ENCODE data around the gene PSMB8. TPM values are rescaled to one million over a fixed set of nuclear protein-coding genes. Genes with fewer than 3 reads are reported as not detected.

The PSMB8 gene
- total RNA-seq, 1 experiment from 2014 or later, result 0.96 TPM

GRCh38 chr6:32829495-32829894 lies 14.4 kb downstream of the PSMB8 start:
- Histone ChIP-seq H3K79me2 (ENCODE audit: insufficient read depth, low read length) (no peaks in the 10 kb centered on the region), H3K27me3 (ENCODE audit: insufficient read depth, low read length) (no peaks in the 10 kb centered on the region), H3K9me2 (ENCODE audit: insufficient read depth) (no peaks in the 10 kb centered on the region), H3K4me3 (replicated peaks in 1 of 2; ENCODE audit: low read depth in 1 of 2, low read length in 2 of 2) (no peak overlapping the region), H3K9me3 (ENCODE audit: control insufficient read depth in 1 of 2, insufficient read depth in 1 of 2, low read depth in 1 of 2, low read length in 2 of 2) (no peaks in the 10 kb centered on the region), H3K36me3 (ENCODE audit: control insufficient read depth in 1 of 2, insufficient read depth in 2 of 2, low read length in 2 of 2) (peaks cover 12 to 41% of the 10 kb centered on the region in 2 experiments; a peak in 2 of 4 replicates), H3K4me1 (ENCODE audit: control insufficient read depth in 1 of 2, insufficient read depth in 2 of 2, low read length in 2 of 2) (no peaks in the 10 kb centered on the region), H4K20me1 (ENCODE audit: insufficient read depth) (no peaks in the 10 kb centered on the region), H2AFZ (ENCODE audit: low read depth, low read length, poor library complexity, severe bottlenecking) (no peak overlapping the region), H3K27ac (ENCODE audit: low read depth, low read length) (no peak overlapping the region), H3K4me2 (ENCODE audit: low read length) (no peak overlapping the region), H3K9ac (ENCODE audit: low read length) (no peak overlapping the region)
- POLR2A ChIA-PET, result no interaction called here
- CTCF ChIA-PET, result no interaction called here
- ATAC-seq, result no peak
- no TSS peak for BruUV-seq (replicated peaks)
- intact Hi-C loops (cut with micrococcal nuclease), result no loop called here
- RAD21 ChIA-PET (ENCODE audit: low non-redundant PET in 1 of 2, low total read pairs in 2 of 2, uncharacterized antibody in 2 of 2, unreplicated experiment in 2 of 2), result no interaction called here
- DNase-seq (ENCODE audit: low read depth, low spot score), result no peak
- TF ChIP-seq CTCF (IDR thresholded peaks at IDR 0.05 in 2 of 3, conservative IDR thresholded peaks at IDR 0.05 in 1 of 3; ENCODE audit: borderline replicate concordance in 1 of 3, insufficient read depth in 1 of 3, low read depth in 2 of 3, low read length in 2 of 3) (no peak), EGR1 (IDR thresholded peaks at IDR 0.05; ENCODE audit: low read depth) (no peak), ZNF274 (IDR thresholded peaks at IDR 0.05; ENCODE audit: low read depth, low read length) (no peak), RAD21 (IDR thresholded peaks at IDR 0.05; ENCODE audit: low read depth) (no peak)

GRCh38 chr6:32827025-32827424 lies 16.8 kb downstream of the PSMB8 start:
- Histone ChIP-seq H3K27me3 (ENCODE audit: insufficient read depth, low read length) (no peaks in the 10 kb centered on the region), H3K27ac (ENCODE audit: low read depth, low read length) (no peak overlapping the region), H3K4me3 (replicated peaks in 1 of 2; ENCODE audit: low read depth in 1 of 2, low read length in 2 of 2) (no peak overlapping the region), H2AFZ (ENCODE audit: low read depth, low read length, poor library complexity, severe bottlenecking) (no peak overlapping the region), H3K36me3 (ENCODE audit: control insufficient read depth in 1 of 2, insufficient read depth in 2 of 2, low read length in 2 of 2) (peaks cover 12 to 22% of the 10 kb centered on the region in 2 experiments; a peak in 2 of 4 replicates), H3K4me1 (ENCODE audit: control insufficient read depth in 1 of 2, insufficient read depth in 2 of 2, low read length in 2 of 2) (no peaks in the 10 kb centered on the region), H4K20me1 (ENCODE audit: insufficient read depth) (no peaks in the 10 kb centered on the region), H3K4me2 (ENCODE audit: low read length) (no peak overlapping the region), H3K9me2 (ENCODE audit: insufficient read depth) (no peaks in the 10 kb centered on the region), H3K9ac (ENCODE audit: low read length) (no peak overlapping the region), H3K79me2 (ENCODE audit: insufficient read depth, low read length) (no peaks in the 10 kb centered on the region), H3K9me3 (ENCODE audit: control insufficient read depth in 1 of 2, insufficient read depth in 1 of 2, low read depth in 1 of 2, low read length in 2 of 2) (no peaks in the 10 kb centered on the region)
- intact Hi-C loops (cut with micrococcal nuclease), result no loop called here
- POLR2A ChIA-PET, result interaction anchor here (2.5 kb wide), 1 partner anchor 11 kb away, joined by 10 read pairs; the partner anchor contains the start of gene TAP2
- DNase-seq (ENCODE audit: low read depth, low spot score) (no peak), ATAC-seq (no peak)
- CTCF ChIA-PET, result interaction anchor here (1.6 to 6.3 kb wide), 6 partner anchors 12 to 157 kb away, joined by 4 to 55 read pairs (median 14); partner anchors contain the start of gene TAP2
- no peak for TF ChIP-seq ELF1 (IDR thresholded peaks at IDR 0.05; ENCODE audit: borderline replicate concordance, low read depth)
- TF ChIP-seq CEBPB (IDR thresholded peaks at IDR 0.05; ENCODE audit: low read depth), result no peak
- no peak for TF ChIP-seq ZBTB33 (IDR thresholded peaks at IDR 0.05; ENCODE audit: extremely low read depth, insufficient replicate concordance, low read length)
- no peak for TF ChIP-seq EGR1 (IDR thresholded peaks at IDR 0.05; ENCODE audit: low read depth)
- no peak for TF ChIP-seq ZFX (IDR thresholded peaks at IDR 0.05)
- no peak for TF ChIP-seq EZH2phosphoT487 (IDR thresholded peaks at IDR 0.05; ENCODE audit: borderline replicate concordance)
- RAD21 ChIA-PET (ENCODE audit: low non-redundant PET in 1 of 2, low total read pairs in 2 of 2, uncharacterized antibody in 2 of 2, unreplicated experiment in 2 of 2), result no interaction called here
- BruUV-seq (replicated peaks), result no TSS peak

Measured in HCT116 (cell line).